Measurements from ENCODE around the gene PADI2.

DNA sequence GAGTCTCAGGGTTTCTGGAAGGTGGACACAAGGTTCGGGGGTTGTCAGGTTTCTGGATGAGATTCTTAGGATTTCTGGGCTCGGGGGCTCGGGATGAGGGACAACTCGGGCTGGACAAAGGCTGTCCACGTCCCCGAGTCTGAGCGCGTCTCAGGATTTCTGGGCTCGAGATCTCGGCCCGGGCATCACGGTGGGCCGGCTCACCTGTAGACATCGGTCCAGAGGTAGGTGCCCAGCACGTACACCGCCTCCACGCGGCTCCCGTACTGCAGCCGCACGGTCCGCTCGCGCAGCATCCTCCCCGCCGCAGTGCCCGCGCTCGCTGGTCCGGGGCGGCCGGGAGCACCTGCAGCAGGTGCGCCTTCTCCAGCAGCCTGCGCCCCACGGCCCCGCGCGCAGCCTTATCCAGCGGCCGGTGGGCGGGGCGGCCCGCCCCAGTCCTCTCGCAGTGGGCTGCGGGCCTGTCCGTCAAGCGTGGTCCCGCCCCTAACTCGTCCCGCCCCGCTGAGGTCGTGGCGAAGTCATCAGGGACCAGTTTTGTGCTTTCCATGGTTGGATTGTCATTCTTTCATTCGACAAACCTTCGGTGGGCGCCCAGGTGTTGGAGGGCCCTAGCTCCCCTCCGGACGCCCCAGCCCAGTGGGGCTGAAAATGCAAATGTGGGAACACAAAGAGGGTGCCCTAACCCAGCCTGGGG is at the start of gene PADI2:
- no peak for TF ChIP-seq EZH2 (IDR thresholded peaks at IDR 0.05; ENCODE audit: borderline replicate concordance, insufficient read depth, low read depth, low read length, poor library complexity, severe bottlenecking)
- TF ChIP-seq, protein P1, sequence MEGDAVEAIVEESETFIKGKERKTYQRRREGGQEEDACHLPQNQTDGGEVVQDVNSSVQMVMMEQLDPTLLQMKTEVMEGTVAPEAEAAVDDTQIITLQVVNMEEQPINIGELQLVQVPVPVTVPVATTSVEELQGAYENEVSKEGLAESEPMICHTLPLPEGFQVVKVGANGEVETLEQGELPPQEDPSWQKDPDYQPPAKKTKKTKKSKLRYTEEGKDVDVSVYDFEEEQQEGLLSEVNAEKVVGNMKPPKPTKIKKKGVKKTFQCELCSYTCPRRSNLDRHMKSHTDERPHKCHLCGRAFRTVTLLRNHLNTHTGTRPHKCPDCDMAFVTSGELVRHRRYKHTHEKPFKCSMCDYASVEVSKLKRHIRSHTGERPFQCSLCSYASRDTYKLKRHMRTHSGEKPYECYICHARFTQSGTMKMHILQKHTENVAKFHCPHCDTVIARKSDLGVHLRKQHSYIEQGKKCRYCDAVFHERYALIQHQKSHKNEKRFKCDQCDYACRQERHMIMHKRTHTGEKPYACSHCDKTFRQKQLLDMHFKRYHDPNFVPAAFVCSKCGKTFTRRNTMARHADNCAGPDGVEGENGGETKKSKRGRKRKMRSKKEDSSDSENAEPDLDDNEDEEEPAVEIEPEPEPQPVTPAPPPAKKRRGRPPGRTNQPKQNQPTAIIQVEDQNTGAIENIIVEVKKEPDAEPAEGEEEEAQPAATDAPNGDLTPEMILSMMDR (IDR thresholded peaks at IDR 0.05), result no peak

Measured in B cell (primary cell).